ENCODE data around the gene FRYL. TPM values are rescaled to one million over a fixed set of nuclear protein-coding genes. Genes with fewer than 3 reads are reported as not detected.

FRYL gene
- total RNA-seq, 1 donor from 2014 or later: 40.2 TPM

DNA sequence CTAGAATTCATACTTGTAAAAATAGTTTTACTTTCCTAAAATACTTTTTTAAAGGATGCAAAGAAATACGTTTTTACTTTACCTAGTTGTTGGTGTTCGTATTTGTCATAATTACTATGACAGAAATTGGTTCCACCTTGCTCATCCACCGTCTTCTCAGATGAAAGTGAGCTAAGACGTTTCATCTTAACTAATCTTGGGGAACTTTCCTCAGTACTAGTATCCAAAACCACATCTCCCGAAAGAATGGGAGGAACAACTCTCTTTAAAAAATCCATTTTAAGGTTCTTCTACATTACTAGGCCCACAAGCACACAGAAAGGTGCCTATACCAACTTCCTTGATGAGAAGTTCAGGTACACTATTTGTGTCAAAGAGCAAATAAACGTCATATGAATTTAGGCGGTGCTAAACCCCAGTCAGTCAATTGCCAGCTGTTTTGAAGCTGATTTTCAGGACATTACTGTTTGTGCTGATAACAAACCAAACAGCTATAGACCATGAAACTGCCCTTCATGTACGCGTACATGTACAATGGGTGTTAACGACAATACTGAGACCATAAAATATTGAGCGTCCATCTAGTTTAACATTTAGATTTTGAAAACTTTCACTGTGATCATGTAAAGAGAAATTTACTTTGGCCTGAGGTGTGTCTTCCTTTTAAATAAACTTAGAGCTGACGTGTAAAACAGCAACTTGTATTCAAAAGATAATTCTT, 99.1 kb downstream of the FRYL start:
- intact Hi-C loops (cut with micrococcal nuclease): loop anchor here (5.0 kb wide), 1 partner anchor 104 kb away; no protein-coding TSS in a partner anchor
- ATAC-seq (no peak), DNase-seq (no peak)

DNA sequence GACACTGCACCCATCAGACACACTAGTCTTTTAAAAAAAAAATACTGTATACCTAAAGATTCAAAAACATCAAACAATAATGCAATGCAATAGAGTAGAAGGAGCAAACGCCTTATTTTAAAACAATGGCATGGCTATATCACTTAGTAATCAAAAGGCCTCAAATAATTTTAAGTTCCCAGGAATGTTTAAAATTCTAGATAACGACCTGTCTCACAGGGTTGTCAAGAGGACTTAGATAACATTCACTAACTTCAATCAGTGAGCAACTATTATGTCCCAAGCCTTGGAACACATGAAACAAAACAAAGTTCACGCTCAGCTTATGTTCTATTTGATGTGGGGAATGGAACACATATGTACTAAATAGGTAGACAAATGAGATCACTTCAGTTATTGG, 106.5 kb downstream of the FRYL start:
- ATAC-seq (no peak), DNase-seq (no peak)

DNA sequence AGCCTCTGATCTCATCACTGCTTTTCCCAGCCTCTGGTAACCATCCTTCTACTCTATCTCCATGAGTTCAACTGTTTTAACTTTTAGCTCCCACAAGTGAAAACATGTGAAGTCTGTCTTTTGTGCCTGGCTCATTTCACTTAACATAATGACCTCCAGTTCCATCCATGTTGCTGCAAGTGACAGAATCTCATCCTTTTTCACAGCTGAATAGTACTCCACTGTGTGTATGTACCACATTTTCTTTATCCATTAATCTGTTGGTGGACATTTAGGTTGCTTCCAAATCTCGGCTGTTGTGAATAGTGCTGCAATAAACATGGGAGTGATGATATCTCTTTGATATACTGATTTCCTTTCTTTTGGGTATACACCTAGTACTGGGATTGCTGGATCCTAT, 109.5 kb downstream of the FRYL start:
- intact Hi-C loops (cut with micrococcal nuclease): no loop called here
- ATAC-seq: no peak
- no peak for DNase-seq

More for the DNA sequence above, 106.5 kb downstream of the FRYL start:
- intact Hi-C loops (cut with micrococcal nuclease): no loop called here

DNA sequence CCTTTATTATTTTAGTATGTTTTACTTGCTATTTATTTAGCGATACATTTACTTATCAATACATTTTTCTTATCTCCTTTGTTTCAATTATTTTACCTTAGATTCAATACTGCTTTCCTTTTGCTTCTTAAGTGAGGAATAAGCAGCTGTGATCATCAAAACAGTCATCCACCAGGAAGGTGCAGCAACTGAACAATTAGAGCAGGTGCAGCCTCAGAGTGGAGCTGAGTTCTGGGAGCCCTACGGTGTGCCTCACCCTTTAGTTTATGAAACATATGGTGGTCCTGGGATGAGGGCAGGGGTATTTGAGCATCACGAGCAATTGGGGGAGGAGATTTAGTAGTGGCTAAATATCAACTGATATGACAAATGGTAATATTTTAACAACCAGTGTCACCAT, 111.0 kb downstream of the FRYL start:
- intact Hi-C loops (cut with micrococcal nuclease): no loop called here
- DNase-seq: no peak
- ATAC-seq: no peak

DNA sequence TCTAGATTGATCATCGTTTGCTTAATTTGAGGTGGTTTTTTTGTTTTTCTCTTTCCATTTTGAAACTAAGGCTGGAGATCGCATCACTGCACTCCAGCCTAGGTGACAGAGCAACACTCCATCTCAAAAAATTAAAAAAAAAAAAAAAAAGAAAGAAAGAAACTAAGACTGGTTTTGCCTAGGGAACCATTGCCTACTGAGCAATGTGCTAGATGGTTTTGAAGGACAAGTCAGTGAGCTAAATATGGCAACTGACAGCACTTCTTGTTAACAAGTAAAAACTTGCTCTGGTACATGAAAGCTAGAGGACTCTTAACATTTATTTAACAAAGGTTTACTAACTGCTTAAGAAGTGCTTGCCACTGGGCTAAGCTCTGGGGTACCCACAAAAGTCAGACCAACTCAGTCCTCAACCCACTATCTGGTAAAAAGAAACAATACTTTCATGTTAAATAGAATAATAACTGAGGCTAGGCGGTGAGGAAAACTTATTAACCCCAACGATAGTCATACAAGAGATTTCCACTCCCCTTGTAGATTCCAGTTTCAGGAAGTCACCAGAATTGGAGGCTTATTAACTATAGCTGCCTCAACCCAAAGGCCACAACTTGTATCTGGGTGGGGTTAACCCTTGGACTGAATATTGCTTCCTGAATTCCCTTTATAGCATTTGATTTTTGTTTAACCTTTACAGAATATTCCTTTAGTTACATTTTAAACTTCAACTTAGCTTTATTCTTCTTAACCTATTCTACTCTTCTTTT, 111.6 kb downstream of the FRYL start:
- peak; percentile 78 for ATAC-seq
- intact Hi-C loops (cut with micrococcal nuclease): no loop called here
- DNase-seq: no peak

DNA sequence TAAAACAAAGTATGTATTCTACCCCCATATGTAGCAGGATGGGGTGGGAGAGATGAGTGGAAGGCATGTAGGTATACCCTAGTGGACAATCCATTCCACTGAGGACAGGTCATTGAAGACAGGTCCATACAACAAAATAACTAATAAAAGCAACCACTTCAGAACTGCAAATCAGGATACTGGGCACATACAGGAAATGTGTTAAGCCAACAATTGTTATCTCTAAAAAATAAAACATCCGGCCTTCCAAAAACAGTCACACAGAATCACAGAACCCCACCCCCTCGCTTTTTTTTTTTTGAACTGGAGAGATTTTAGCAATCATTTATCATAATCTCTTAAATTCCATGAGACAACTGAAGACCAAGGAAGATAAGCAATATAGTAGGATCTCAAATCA, 112.9 kb downstream of the FRYL start:
- ATAC-seq (peak; percentile 39), DNase-seq (no peak)
- intact Hi-C loops (cut with micrococcal nuclease): no loop called here

DNA sequence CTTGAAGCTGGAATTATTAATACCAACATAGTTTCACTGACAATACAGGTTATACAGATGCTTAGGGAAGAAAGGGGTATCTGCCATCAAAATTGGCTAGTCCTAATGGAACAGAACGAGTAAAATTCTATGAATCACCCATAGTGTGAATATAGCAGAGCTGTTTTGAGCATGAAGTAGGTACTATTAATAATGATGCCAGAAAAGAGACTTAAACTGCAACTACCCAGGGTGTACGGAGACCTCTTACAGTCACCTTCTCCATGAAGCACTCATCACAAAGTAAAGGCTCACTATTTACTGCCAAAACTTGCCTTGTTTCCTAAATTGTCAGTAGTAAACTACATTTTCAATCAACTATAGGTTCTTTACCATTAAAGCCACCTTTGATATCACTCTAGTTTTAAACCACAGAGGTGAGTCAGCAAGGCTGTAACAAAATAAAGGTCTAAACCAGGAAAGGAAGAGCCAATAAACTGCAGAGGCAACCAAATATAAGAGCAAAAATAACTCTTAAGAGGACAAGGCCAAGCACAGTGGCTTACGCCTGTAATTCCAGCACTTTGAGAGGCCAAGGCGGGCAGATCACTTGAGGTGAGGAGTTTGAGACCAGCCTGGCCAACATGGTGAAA, 114.4 kb downstream of the FRYL start:
- no peak for DNase-seq
- ATAC-seq: peak; percentile 57
- intact Hi-C loops (cut with micrococcal nuclease): no loop called here

DNA sequence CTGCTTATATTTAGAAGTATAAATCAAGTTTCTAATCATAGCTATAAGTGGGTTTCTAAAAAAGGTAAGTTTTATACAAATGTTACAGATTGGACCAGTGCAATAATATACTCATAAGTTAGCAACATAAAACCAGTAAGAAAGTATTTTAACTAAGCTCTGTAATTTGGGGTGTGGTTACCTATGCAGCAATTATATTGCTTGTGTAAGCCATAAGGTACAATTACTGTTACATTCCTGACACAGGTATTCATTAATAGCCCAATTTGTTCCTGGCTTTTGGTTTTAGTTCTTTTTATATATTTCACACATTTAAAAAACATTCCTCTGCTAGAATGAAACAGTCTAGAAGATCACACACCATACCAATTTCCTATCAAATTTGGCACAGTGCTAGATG, 115.1 kb downstream of the FRYL start:
- no peak for DNase-seq
- ATAC-seq: no peak
- intact Hi-C loops (cut with micrococcal nuclease): no loop called here

DNA sequence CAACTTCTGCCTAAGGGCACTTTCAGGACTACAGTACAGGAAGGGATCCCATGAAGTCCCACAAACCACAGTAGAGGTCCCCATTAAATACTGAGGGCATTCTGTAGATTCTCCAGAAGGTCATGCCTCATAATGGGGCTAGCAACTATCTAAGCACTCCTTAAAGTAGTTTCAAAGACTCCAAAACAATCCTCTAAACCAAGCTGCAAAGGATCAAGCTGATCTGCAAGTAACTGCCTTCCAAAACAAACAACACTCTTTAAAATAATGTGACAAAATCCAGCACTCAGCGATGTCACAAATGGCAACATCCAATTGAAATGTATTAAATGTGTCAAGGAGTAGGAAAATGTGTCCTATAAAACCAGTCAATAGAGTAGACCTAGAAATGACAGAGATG, 118.7 kb downstream of the FRYL start:
- intact Hi-C loops (cut with micrococcal nuclease): no loop called here
- DNase-seq (no peak), ATAC-seq (no peak)

DNA sequence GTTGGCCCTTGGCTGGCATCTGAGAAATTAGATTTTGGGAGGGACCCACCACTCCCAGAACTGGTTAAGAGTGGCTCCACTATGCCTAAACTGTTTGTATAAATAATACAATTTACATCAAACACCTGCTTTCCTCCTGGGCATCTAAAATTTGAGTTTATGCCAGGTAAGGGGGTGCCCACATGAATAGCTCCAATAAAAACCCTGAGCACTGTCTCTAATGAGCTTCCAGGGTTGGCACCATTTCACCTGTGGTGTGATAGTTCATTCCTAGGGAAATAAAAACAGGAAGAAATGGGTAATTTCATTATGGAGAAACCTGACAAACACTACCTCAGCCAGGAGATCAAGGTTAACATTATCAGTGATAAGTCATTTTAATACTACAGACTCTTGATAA, 119.7 kb downstream of the FRYL start:
- ATAC-seq (no peak), DNase-seq (no peak)
- intact Hi-C loops (cut with micrococcal nuclease): no loop called here

DNA sequence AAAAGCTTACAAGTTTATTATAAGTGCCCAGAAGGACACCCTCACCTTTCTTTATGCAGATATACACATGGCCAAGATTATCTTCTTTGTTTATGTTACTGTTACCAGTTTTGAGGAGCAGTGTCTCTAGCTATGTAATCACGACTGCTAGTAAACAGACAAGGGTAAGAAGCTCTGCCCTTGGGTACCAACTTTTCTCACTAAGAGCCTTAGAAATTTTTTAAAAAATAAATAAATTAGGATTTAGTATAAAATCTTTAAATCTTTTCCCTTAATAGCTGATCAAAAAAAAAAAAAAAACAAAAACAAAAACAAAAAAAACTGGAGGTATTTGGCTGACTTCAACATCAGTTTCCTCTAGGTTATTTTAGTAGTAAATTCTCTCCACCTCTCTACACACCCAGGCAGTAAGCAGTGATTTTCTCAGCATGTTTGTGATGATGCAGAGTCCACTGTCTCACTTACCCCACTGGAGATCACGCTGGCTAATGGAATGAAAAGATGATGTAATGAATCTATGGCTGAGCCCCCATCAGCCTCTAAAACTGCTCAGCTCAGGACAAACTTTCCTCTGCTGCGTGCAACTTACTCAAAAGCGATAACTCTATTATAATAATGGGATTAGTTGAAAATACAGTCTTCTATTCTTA, 125.9 kb downstream of the FRYL start:
- intact Hi-C loops (cut with micrococcal nuclease): loop anchor here (5.0 kb wide), 1 partner anchor 128 kb away; the partner anchor contains the start of gene FRYL
- DNase-seq (no peak), ATAC-seq (peak; percentile 62)

DNA sequence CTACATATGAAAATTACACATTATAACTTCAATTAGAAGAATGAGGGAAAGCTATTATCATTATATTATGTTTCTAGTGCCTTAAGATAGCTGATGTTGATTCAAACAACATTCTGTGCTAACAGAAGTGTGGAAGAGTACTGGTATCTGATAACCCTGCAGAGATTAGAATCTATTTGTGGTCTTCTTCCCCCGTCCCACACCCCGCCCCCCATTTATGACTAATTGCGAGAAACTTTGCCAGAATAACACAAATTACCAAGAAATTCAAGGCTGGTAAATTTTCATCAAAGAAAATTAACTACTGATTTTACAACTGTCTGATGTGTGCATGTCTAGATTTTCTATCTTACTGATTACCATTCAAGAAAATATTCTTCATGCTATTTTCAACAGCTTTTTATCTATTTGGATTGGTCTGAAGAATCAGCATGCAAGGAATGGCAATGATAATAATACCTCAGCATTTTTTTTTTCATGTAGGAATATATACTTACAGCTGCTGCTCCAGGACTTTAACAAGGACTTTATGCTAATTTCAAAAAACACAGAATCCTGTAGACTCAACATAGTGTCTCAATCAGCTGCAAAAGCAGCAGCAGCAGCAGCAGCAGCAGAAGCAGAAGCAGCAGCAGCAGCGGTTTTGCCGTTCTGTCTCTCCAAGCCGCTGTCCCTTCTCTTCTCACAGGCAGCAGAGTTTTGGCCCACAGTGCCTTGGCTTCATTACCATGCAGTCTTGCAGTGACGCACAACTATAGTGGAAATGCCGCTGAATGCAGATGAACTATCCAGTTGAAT, 126.7 kb downstream of the FRYL start:
- ATAC-seq: peak; percentile 95
- peak; percentile 66 for DNase-seq
- intact Hi-C loops (cut with micrococcal nuclease): loop anchor here (5.0 kb wide), 1 partner anchor 129 kb away; the partner anchor contains the start of gene FRYL

DNA sequence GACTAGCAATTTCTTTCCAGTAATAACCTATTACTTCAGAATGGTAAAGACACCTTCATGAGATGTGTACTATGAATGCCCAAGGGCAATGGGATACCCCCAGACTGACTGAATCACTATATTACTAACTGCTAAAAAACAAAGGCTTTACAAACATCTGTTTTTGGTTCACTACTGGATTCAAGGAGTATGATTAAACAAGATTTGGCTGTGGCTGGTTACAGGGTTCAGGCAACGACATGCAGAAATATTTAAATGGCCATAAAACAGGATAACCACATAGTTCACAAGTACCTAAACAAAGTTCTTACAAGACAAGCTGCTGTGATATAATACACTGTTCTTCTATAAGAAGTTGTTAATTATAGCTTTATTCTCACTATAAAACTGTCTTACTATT, 128.2 kb downstream of the FRYL start:
- no peak for ATAC-seq
- DNase-seq: no peak
- intact Hi-C loops (cut with micrococcal nuclease): loop anchor here (5.0 kb wide), 1 partner anchor 130 kb away; the partner anchor contains the start of gene FRYL

DNA sequence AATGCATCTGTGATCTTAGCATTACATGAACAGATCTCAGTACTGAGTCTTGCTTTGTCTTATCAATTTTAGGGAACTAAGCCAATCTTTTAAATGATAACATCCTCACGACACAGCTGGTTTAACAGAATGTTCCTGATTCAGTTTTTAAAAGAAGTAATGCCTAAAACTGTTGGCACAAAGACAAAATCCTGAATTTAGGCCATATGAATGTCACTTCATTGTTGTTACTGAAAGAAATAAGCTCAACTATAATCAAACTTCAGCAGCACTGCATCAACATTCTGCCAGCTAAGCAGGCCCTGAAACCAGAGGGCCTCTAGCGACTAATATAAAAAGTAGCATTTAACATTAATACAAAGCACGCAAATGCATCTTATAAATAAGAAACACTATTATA, 130.6 kb downstream of the FRYL start:
- ATAC-seq (no peak), DNase-seq (no peak)
- intact Hi-C loops (cut with micrococcal nuclease): no loop called here

DNA sequence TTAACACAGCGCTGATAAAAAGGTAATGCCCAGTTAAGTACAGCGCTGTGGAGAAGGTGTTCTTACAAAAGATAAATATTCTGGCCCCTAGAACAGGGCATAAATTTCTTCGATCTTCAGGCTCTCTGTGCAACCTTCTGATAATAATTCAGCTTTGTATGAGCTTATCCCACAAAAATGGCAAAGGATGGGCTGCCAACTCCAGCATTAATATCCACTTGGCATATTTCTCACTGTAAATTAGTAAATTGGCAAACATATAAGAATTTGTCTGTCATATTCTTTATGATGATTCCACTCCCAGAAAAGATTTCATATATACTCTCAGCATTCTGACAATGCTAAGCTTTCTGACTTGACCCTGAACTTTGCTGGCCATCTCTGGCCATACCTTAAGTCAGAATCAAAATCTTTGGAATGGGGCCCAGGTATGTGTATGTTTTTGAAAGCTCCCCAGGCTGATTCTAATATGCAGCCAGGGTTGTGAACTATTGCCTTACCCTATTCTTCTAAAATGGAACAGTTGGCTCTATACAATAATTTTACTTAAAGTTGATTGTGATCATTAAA, 134.8 kb downstream of the FRYL start:
- DNase-seq: no peak
- intact Hi-C loops (cut with micrococcal nuclease): no loop called here
- no peak for ATAC-seq

DNA sequence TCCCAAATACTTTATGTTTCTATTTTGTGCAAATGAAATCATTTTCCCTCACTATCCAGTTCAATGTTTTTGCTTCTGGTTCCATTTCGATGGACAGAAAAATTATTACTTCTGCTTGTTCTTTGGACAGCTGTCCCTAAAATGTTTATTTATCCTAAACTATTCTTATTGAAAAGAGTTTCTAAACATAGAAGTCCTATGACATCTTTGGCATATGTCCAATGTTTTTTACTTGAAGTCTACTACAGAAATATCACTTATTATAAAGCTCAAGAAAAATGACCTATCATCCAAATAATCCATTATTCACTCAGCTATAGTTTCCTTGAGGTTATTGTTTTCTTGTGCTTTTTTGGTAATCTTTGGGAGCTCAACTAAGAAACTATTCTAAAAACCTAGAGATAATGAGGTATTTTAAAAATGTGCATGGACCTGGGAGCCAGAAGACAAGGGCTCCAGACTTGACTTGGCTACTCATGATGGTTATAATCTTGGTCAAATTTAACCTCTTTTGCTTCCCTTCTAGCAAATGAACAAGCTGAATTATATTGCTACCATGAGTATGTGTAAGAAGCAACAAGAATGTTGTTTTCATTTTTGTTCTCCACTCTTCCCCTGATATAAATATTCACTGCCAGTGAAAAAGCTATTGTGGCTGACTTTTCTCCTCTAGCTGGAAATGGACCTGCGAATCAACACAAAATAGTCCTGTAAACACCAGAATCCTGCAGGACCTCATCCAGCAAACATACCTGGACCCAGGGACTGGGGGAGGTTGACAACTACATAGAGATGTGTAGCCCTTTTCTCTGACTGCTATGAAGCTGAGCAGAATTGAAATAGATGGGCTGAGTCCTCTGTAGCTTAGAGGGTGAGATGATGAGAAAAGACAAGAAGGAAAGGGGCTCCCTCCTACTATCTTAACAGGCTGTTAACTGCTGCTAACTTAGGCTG, 137.4 kb downstream of the FRYL start:
- intact Hi-C loops (cut with micrococcal nuclease): no loop called here
- DNase-seq: no peak
- no peak for ATAC-seq

DNA sequence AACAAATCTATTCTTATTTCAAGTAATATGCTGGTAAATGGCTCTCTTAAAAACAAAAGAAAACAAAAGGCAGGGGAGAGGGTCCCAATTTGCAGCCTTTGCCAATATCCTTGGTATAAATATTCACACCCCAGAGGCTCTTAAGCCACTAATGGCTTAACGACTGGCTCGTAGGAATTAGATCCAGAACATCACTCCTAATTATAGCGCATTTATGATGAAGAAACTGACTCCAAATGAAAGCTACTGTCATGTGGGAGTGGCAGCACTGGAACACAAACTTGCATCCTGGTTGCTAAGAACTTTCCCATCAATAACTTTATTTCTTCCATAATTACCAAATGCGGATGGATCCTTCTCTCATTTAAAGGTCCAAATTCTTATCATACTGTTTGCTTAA, 138.7 kb downstream of the FRYL start:
- intact Hi-C loops (cut with micrococcal nuclease): no loop called here
- DNase-seq (no peak), ATAC-seq (no peak)

DNA sequence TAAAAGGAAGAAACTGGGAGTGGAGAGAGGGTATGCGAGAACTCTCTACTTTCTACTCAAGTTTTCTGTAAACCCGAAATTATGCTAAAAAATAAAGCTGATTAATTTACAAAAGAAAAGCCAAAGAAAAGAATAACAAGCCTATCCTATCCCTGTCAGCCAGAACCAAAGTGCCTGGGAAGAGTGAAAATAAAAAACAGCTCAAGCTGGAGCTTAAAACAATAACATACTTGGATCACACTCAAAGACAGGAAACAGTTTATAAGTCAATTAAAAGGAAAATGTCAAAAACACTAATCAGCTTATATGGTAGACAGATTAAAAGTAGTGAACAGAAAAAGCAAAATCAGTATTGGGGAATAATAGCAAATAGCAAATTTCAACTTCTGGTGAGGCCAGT, 139.4 kb downstream of the FRYL start:
- no peak for DNase-seq
- intact Hi-C loops (cut with micrococcal nuclease): no loop called here
- ATAC-seq: no peak
